Measurements from ENCODE around the gene POLG.

The POLG gene

DNA sequence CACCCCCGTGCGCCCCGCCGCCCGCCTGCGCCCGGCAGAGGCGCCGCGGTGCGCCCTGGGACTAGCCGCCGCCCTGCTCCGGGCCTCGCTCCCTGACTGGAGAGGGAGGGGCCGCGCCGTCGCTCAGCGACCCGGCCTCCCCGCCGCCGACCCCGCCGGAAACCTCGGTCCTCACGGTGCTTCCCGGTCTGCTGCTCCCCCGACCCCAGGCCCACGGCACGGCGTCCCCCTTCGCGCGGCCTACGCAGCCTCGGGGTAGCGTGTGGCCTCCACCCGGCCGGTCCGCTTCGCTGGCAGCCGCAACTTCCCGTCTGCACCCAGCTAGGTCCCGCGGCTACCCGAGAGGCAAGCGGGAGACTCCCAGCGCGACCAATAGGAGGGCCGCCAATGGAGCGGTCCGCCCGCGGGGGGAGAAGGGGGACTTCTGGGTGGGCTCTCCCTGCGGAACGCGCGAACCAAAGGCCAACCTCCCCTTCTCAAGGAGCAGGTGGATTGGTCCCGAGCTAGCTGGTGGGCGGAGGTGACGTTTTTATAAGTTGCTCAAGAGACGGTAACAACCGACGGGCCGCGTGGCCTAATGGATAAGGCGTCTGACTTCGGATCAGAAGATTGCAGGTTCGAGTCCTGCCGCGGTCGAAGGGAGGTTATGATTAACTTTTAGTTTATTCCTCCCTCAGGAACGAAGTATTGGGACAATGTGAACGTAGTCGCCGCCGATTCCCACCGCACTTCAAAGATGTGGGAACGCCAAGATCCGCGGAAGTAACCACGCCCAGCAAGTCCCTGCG lies at the start of gene POLG:
Gene POLG (minus strand): TSS at position 315 of the 788 bp plus-strand sequence. CDS start 1,070 bp downstream, outside the sequence.
- peak; percentile 98 to 99 for DNase-seq (ENCODE audit: low read depth in 2 of 2)

DNA sequence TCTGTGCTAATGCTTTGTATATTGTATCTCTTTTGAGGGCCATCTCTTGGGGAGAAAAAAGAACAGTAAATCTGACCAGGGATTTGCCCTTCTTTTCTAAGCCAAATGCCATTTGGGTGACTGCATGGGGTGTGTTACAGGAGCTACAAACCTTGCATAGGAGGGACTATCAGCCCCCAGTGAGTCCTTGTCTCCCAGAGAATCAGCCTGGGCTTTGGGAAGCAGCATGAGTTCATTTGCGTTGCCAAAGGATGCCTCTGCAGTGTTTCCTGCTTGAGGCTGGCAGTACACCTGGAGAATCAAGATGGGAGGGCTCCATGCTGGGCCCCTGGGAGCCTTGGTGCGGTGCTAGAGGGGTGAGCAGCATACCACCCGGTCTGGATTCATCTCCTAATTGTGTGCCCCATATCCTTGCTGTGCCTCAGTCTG lies 49.6 kb upstream of the POLG start:
- no peak for DNase-seq (ENCODE audit: low read depth in 2 of 2)

DNA sequence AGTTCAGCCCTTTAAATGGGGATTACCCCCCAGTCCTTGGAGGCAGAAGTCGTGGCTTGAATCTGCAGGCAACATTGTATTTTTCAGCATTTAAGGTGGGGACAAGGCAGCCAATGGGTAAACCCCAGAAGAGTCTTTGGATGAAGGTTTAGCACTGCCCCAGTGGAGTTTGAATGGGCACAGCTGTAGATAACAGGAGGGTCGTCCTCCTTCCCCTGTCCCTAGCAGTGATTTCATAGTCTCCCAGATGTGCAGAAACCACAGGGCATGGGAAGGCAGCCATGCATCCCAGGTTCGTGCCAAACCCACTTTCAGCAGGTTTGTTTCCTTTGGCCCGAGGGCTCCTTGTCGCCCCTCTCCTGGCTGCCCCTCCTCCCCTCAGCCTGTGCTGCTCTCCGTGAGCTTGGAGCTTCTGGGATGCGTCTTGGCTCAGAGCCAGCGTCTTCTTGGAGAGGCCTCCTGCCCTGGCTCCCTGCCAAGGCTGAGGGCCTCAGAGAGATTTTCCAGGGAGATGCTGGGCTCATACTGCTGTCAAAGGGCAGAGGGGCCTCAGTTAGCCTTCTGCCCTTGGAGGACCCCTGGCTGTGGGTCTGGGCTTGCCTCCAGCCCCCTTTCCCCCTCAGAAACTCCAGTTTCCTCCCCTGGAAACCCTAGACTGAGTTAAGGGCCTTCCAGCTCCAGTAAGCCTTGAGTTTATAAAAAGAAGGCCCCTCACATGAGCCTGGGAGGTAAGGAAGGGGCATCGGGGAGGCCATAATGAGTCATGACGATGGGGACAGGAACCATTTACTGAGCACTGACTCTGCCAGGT lies 48.9 kb upstream of the POLG start:
- DNase-seq (ENCODE audit: low read depth in 2 of 2), result peak; percentile 6 to 9

DNA sequence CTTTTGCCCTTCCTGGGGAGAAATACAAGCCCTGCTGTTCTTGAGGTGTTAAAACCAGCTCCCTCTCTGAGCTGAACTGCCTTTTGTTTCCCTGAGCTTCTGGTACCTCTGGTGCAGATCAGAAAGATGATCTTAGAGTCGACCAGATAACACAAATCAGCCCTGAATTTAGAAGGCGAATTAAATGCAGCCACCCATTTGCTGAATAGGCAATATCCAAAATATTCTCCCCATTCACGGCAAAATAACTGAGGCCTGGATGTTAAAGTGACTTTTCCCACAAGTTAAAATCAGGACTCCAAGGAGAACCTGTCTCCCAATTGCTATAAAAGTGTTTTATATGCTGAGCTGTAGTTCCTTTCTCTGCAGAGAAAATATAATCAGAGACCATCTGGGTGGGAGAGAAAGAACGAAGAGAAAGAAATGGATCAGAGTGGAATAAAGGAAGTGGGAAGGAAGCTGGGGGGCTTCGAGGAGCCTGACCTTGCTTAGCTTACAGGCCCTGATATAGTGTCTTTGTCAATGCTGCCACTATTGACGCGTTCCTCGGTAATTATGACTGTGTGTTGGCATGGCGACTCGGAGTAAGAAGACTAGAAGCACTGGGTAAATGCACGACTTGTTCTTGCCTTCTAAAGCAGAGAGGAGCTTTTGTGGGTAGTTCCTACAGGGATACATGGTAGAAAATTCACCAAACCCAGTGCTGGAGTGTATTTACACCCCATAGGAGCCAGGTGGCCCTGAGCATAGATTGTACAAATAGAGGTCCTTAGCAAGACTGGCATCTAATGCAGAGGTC lies 47.5 kb upstream of the POLG start:
- DNase-seq (ENCODE audit: low read depth in 2 of 2), result no peak

DNA sequence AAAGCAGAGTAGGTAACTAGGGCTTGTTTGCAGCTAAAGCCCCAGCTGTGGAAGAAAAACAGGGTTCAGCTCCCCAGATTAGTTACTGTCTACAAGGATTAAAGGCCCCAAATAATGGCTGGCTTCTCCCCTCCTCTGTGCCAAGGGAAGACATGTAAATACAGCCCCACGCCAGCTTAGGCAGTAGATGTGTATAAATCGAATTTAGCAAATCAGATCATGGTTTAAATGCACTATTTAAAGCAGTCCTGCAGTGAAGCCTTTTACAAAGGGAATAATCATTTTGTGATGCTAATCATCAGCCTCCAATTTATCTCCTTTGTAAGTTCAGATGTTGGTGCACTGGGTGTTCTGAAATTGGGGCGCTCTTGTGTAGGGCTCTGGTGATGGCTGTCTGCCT lies 46.7 kb upstream of the POLG start:
- no peak for DNase-seq (ENCODE audit: low read depth in 2 of 2)

DNA sequence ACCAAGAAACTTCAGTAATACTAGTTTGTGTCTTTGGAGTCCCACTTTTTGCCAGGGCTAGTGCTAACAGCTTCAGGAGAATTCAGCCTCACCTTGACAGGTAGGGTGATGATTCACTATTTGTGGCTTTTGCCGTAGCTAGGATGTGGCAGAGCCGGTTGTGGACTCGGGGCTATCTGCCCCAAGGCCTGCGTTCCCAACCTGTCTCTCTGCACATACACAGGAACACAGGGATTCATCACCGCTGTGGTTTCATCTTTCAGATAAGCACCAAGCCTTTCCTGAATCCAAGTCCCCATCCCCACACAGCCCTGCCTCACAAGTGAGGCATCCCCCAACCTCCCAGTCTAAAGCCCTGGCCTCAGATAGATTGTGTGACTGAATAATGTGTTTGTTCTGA lies 45.2 kb upstream of the POLG start:
- no peak for DNase-seq (ENCODE audit: low read depth in 2 of 2)

DNA sequence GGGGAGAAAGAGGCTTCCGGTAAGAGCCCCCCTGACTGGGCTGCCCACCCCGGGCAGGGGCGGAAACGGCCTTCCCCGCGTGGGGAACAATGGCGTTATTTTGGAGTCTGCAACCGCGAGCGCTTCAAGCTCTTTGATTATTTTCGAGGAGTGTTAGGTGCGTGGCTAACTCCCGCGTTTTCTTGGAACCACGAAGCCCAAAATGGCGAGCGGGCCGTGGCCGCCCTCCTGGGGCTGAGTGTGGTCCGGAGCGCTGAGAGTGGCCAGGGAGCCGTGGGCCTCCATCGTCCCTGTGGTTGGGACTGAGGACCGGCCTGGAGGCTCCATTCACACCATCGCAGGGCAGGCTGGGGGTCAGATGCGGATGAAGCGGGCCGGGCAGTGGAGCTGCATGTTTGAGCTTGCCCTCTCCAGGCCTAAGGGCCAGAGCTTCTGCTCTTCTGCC lies 44.6 kb upstream of the POLG start:
- no peak for DNase-seq (ENCODE audit: low read depth in 2 of 2)

DNA sequence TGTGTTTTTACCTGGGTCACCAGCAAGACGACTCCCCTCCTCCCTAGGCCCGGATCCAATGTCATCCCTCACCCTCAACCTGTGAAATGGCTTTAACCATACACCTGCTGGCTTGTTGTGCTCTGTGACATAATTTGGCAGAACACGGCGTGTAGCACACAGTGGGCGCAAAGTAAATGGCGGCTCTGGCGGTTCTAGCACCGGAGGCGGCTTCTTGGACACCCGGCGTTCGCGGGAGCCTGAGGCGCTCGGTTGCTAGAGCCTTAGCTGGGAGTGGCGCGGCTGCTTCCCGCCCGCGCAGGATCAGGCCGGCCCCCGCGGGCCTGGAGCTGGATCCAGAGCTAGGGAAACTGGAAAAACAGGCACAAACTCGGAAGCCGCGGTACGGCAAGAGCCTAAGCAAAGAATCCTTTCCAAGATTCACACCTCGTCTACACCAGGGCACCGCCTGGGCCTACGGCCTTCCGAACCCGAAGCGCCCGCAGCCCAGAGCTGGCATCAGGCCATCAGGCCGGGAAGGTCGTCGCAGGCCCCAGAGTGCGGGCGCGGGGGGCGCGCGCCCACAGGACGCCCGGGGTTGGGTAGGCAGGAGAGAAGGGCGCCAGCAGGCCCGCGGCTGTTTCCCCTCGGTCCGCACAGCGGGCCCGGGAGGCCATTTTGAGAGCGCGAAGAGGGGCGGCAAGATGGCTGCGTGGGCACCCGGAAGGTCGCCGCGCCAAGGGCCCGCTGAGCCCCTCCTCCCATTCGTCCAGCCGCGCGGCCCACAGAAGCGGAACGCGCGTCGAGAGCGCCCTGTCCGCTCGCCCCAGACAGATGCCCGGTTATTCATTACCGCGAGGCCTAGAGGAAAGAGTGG lies 43.9 kb upstream of the POLG start:
- DNase-seq (ENCODE audit: low read depth in 2 of 2), result no peak

DNA sequence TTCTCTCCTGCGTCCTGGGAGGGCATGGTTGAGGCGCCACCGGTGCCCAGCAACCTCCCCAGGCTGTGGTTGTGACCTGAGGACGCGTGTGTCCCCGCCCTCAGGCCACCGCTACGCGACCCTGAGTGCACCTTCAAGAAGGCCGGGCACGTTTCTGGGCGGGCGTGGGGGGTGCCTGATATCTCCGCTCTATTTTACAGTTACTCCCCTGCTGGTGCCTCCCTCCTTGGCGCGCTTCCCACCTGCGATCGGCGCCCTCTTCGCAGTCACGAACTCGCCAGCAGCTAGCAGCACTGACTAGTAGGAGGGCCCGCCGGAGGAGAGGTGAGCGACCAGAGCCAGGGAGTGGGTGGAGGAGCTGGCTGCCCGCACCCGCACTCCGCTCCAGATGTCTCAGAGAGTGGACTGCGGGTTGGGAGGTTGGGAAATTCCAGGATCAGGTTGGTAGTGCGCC lies 43.2 kb upstream of the POLG start:
- DNase-seq (ENCODE audit: low read depth in 2 of 2), result no peak

DNA sequence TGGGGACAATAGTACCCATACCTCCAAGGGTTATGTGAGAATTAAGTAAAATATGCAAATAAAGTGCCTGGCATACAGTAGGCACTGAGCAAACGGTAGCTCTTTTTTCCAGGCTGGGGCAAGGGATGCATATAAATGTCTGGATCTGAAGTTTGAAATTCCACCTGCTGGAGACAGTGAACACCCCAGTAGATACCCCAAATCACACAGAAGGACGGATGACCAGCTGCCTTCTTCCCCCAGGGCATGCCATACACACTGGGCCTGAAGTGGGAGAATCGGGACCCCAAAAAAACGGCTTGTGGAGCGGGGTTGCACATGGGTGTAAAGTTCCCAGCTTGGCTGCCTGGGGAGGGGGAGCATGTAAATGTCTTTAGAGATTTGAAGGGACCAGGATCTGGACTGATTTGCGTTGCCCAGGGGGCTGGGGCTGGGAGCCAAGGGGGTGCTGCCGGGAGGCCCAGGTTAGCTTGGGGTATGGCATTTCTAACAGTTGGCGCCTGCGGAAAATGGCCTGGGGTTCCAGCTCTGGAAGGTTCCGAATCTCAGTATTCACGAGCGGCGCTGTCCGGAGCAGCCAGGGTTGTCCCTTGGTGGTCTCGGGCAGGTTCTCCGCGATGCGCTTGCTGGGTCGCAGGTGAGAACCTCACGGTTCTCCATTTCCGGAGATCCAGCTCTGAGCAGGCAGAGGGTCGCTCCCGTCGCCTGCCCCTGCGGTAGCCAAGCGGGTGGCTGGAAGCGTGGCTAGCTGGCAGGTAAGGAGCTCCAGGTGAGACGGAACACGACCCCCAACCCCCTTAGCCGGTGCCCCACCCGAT lies 42.6 kb upstream of the POLG start:
- DNase-seq (ENCODE audit: low read depth in 2 of 2), result no peak

DNA sequence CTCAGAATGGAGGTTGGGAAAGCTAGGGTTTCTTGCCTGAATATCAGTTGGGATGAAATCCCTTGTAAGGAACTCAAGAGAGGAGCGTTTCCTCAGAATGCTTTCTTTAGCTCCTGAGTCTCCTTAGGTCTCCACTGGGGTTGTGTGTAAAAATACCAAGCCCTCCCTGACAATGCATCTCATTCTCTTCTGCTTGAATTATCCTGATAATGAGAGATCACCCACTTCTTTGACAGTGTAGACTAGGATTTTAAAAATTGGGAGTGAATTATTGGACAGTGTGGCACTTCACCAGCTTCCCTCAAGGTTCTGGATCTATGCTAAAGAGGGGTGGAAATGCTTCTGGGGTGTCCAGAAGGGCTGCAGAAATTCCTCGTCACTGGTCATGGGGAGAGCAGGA lies 41.8 kb upstream of the POLG start:
- DNase-seq (ENCODE audit: low read depth in 2 of 2), result no peak

DNA sequence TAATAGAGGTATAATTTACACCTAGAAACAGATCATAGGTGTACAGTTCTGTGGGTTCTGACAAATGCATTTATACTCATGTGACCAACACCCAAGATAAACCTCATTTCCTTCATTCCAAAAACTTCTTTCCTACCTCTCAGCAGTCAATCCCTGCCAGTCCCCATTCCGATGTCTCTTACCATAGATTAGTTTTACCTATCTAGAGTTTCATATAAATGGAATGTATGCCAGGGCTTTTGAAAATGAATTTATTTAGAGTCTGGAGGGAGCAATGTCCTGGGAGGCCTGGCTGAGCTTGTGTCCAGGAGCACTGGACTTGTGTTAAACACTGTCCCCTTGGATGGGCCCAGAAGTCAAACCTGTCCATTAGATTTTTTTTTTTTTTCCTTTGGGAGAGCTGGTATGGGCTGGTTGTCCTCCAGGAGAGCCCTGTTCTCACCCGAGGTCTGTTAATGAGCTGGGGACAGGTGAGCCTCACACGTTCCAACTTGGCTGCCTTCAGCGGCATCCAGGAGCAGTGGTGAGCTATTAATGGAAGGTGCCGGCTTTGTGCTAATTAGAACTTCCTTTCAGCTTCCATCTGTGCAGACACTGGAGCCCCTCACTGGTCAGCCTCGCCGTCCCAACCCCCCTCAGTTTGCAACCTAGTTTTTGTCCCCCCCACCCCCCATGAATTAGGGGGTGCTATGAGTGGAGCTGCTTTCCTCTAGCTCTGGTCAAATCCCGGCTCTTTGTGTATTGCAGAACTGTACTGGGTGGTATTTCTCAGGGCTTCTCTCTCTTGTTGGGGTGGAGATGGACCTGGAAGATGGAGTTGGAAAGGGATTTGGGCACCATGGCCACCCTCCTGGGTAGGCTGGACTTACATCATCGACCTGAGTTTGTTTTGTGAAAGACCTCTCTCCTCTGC lies 40.7 kb upstream of the POLG start:
- DNase-seq (ENCODE audit: low read depth in 2 of 2), result no peak

DNA sequence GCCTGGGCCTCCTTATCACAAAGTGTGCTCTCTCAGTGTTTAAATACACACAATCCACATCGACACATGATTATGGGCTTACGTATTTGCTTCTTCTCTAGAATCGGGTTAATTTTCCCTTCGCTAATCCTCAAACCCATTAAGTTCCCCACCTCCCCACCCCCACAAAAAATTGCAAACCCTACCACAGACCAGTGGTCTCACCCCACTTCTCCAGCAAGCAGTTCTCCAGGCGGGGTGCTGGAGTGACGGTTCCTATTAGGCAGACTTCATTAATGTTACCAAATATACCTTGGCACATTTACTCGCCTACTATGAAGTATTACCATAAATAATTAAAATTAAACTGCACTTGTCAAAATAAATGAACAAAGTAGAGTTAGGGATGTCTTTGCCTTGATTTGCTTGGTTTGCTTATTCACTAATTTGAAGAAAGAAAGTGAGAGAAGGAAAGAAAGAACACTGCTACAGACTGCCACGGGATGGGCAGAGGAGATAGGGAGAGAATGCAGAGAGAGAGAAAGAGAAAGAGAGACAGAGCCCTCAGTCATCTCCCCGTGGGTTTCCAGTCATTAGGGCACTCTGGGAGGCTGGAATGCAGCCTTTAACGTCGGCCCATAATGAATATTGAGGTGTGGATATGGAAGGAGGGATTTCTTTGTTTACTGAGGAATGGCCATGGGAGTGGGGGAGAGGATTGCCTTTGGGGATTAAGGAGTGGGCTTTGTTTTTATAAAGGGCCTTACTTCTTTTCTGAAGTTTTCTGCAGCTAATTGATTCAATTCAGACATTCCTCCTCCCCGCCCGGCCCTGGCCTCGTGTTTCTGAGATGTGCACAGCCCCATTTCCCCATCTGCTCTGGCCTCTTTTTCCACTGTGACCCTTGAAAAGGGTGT lies 39.7 kb upstream of the POLG start:
- no peak for DNase-seq (ENCODE audit: low read depth in 2 of 2)

DNA sequence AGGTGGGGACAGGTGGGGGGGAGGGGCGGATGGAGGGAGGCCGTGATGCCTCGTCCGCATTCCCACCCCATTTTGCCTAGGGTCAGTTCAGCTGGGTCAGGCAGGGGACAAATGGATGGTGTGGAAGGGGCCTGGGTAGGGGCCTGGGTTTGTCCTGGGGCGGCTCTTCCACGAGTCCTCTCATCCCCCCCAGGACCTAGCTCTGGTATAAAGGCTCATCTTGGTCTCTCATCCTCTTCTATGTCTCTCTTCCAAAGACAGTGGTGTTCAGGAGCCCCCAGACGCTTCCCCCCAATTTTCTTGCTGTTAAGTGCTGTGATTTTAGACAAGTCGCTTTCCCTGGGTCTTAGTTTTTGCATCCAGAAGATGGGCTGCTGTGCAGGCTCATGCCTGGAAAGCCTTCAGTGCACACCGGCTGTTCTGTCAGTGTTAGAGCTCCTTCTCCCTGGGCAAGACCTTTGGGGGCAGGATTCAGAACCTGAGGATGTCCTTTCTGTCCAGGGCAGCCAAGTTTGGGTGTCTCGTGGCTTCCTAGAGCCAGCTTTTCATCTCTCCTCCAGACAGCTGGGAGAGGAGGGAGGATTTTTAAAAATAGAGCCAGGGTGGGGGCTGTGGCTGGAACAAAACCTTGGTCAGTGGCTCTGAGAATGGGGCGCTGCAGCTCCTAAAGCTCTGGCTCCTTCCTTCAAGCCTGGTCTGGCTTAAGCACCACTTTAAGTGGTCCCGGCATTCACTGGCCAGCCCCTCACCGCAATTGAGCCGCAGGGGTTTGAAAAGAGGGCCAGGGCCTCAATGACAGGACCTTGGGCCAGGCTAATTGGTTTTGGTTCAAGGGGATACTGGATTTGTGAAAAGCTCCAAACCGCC lies 37.7 kb upstream of the POLG start:
- DNase-seq (ENCODE audit: low read depth in 2 of 2), result no peak

DNA sequence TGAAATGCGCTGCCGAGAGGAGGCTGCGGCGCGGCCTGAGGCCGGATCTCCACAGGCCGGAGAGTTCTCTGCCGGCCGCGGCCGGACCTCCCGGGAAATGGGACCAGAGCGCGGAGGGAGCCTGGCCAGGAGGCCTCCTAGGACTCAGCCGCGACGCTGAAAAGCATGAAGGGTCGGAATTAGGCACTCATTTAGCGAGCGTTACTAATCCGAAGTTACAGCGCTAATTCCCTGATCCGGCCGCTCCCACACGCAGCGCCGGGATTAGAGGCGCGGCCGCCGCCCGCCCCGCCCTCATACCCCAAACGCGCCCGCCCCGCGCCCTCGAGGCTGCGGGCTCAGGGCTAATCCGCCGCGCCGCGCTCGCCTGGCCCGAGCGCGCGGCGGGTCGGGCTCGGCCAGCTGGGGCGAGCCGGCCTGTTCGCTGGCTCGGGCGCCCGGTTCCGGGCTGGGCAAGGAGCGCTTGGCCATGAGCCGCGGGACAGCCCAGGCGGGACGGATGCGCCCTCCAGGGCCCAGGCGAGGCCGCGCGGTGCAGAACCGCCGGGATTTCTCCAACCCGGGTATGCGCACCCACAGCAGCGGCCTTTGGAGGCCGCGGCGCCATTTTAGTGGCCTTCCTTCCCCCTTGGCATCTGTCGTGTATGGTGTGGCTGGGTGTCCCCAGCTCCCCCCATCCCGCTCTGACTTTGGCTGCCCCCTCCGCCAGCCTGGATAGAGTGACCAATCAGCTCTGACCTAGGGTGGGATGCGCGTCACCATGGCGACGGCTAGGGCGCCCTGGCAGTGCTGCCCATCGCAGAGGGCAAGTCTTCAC lies 36.8 kb upstream of the POLG start:
- DNase-seq (ENCODE audit: low read depth in 2 of 2), result no peak

DNA sequence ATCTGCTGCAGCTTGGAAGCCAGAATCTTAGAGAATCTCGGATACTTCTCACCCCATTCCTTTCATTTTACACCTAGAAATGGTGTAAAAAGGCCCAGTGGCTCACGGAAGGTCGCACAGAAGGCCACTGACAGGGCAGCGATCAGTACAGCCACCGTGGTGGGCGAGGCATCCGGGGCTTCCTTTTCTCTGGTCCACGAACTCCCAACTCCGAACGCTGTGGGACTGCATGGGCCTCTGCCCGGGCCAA lies 36.3 kb upstream of the POLG start:
- DNase-seq (ENCODE audit: low read depth in 2 of 2), result no peak
